ENCODE data around the gene ADGRF3. TPM values are rescaled to one million over a fixed set of nuclear protein-coding genes. Genes with fewer than 3 reads are reported as not detected.

The ADGRF3 gene
- total RNA-seq, 1 experiment from 2014 or later = 0.09 TPM

DNA sequence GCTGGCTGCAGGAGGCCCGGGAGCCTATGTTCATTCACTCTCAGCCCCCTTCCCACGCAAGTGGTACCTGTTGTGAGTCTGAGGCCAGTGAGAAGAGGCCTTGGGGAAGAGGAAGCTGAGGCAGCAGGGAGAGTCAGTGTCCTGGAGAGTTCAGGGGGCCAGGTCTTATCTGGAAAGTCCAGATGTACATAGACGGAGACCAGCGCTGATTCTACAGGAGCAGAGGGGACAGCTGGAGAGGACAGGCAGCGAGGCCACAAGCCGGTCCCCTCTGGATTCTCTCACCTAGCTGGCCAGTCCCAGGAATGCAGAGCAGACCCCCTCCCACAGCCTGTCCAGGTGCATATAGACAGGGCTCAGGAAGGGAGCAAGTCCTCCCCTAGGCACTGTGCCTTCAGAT lies 29.7 kb downstream of the ADGRF3 start:
- Mint-ChIP-seq H3K27me3 (ENCODE audit: low read depth) (no peaks in the 10 kb centered on the region), H3K27ac (peak overlapping the region in 1 of 3 experiments; percentile 90; a peak in 3 of 7 replicates), H3K36me3 (ENCODE audit: insufficient read depth in 1 of 3, low read depth in 3 of 3) (no peaks in the 10 kb centered on the region; a peak in 2 of 7 replicates), H3K4me1 (peaks cover 30 to 40% of the 10 kb centered on the region in 2 experiments), H3K9me3 (no peaks in the 10 kb centered on the region), H3K4me3 (no peak overlapping the region)
- H3K4me1 ChIP-seq (ENCODE audit: insufficient read depth, low read length) = peaks cover 7% of the 10 kb centered on the region; the same call in 1 of the 2 replicates
- H3K23ac ChIP-seq (ENCODE audit: insufficient read length, low read depth, low read length) = no peak overlapping the region
- no peak overlapping the region for H2BK20ac ChIP-seq (ENCODE audit: low read depth, low read length, poor library complexity, severe bottlenecking)
- H3K79me1 ChIP-seq (ENCODE audit: insufficient read depth, low read depth, low read length, poor library complexity, severe bottlenecking) = no peaks in the 10 kb centered on the region
- no peak overlapping the region for H3K4me2 ChIP-seq (ENCODE audit: insufficient read depth, insufficient read length, low read length)
- H3K18ac ChIP-seq (ENCODE audit: insufficient read length, low read depth, low read length) = no peak overlapping the region
- H4K5ac ChIP-seq (ENCODE audit: insufficient read length, low read depth, low read length) = no peak overlapping the region
- no peak overlapping the region for H2BK5ac ChIP-seq (ENCODE audit: insufficient read length, low read length)
- no peak overlapping the region for H3K9ac ChIP-seq (ENCODE audit: extremely low read depth, insufficient read length, low read length)
- H3K4ac ChIP-seq (ENCODE audit: low read depth, low read length) = no peak overlapping the region
- no peaks in the 10 kb centered on the region for H4K20me1 ChIP-seq (ENCODE audit: control insufficient read depth, insufficient read depth, insufficient read length)
- no peak overlapping the region for H2AFZ ChIP-seq (ENCODE audit: low read length)
- no peak overlapping the region for H4K91ac ChIP-seq (ENCODE audit: insufficient read length, low read depth, low read length)
- no peaks in the 10 kb centered on the region for H3K23me2 ChIP-seq (ENCODE audit: insufficient read length, low read depth, low read length, poor library complexity, severe bottlenecking)
- no peak overlapping the region for H3K56ac ChIP-seq (ENCODE audit: insufficient read length, low read depth, low read length)
- no peak overlapping the region for H2BK15ac ChIP-seq (ENCODE audit: low read depth, low read length)
- no peaks in the 10 kb centered on the region for H3K79me2 ChIP-seq (ENCODE audit: insufficient read depth, low read length)
- no peak overlapping the region for H3K27ac ChIP-seq (ENCODE audit: insufficient read length, low read depth, low read length)
- WGBS (ENCODE audit: extremely low coverage, insufficient read length, low lambda C conversion rate) = no CpG with 5 or more reads among the region's 6 CpGs
- H3T11ph ChIP-seq (ENCODE audit: low read length) = no peak overlapping the region
- H4K8ac ChIP-seq (replicated peaks; ENCODE audit: insufficient read length, low read depth, low read length) = no peak overlapping the region
- DNase-seq = no peak
- no peak overlapping the region for H2BK12ac ChIP-seq (ENCODE audit: insufficient read length, low read depth, low read length)
- H3K27me3 ChIP-seq (ENCODE audit: insufficient read depth, low read length) = no peaks in the 10 kb centered on the region
- TF ChIP-seq, protein P1, sequence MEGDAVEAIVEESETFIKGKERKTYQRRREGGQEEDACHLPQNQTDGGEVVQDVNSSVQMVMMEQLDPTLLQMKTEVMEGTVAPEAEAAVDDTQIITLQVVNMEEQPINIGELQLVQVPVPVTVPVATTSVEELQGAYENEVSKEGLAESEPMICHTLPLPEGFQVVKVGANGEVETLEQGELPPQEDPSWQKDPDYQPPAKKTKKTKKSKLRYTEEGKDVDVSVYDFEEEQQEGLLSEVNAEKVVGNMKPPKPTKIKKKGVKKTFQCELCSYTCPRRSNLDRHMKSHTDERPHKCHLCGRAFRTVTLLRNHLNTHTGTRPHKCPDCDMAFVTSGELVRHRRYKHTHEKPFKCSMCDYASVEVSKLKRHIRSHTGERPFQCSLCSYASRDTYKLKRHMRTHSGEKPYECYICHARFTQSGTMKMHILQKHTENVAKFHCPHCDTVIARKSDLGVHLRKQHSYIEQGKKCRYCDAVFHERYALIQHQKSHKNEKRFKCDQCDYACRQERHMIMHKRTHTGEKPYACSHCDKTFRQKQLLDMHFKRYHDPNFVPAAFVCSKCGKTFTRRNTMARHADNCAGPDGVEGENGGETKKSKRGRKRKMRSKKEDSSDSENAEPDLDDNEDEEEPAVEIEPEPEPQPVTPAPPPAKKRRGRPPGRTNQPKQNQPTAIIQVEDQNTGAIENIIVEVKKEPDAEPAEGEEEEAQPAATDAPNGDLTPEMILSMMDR (conservative IDR thresholded peaks at IDR 0.05) = no peak
- no peak overlapping the region for H3K14ac ChIP-seq (ENCODE audit: insufficient read depth, low read length)
- no peaks in the 10 kb centered on the region for H3K9me3 ChIP-seq (ENCODE audit: control insufficient read depth, low read depth, low read length)
- H2BK120ac ChIP-seq (ENCODE audit: low read depth, low read length, poor library complexity, severe bottlenecking) = no peak overlapping the region
- no peak overlapping the region for H2AK5ac ChIP-seq (ENCODE audit: insufficient read length, low read length)

Data from H9 (cell line).